DOHH2 (cell line): ENCODE measurements around the gene CHPF.

ENCODE experiments used
- H3F3A ChIP-seq: fragments of 200-600 bp; sonication (generic), shearing (Covaris generic); 2 replicates; pipeline ENCODE4 v1.6.0; 2016; ENCODE audit warnings: antibody characterized with exemption, mild to moderate bottlenecking; ENCODE audit not compliant: control insufficient read depth, insufficient read depth
- H3K27ac ChIP-seq: fragments of 200-600 bp; sonication (generic); 2 replicates; pipeline ENCODE4 v1.5.1; 2014; ENCODE audit warnings: low read depth, mild to moderate bottlenecking, low read length, moderate library complexity
- H3K27me3 ChIP-seq: fragments of 200-600 bp; sonication (generic); 2 replicates; pipeline ENCODE4 v1.6.1; 2014; ENCODE audit warnings: mild to moderate bottlenecking, low read length, mixed read lengths; ENCODE audit not compliant: control insufficient read depth
- H3K36me3 ChIP-seq: fragments of 200-600 bp; sonication (generic); 2 replicates; pipeline ENCODE4 v1.6.1; 2014; ENCODE audit warnings: mild to moderate bottlenecking, low read length, moderate library complexity, mixed read lengths; ENCODE audit not compliant: control insufficient read depth
- H3K4me1 ChIP-seq: fragments of 200-600 bp; sonication (generic); 2 replicates; pipeline ENCODE4 v1.6.1; 2014; ENCODE audit warnings: mild to moderate bottlenecking, low read length, mixed read lengths; ENCODE audit not compliant: control insufficient read depth
- H3K4me2 ChIP-seq: fragments of 200-600 bp; sonication (generic); 2 replicates; pipeline ENCODE4 v1.6.0; 2014; ENCODE audit warnings: mild to moderate bottlenecking, low read length, moderate library complexity
- H3K4me3 ChIP-seq: fragments of 200-600 bp; sonication (generic); 2 replicates; pipeline ENCODE4 v1.5.1; 2014; ENCODE audit warnings: mild to moderate bottlenecking, low read length, mixed read lengths
- H3K79me2 ChIP-seq: fragments of 200-600 bp; sonication (generic); 2 replicates; pipeline ENCODE4 v1.6.1; 2014; ENCODE audit warnings: mild to moderate bottlenecking, low read length, mixed read lengths; ENCODE audit not compliant: control insufficient read depth
- H3K9me2 ChIP-seq: fragments of 200-600 bp; sonication (generic); replicated peaks from 2 replicates; pipeline ENCODE4 v1.6.1; 2014; ENCODE audit warnings: mild to moderate bottlenecking, low read length, mixed read lengths; ENCODE audit not compliant: control insufficient read depth
- H3K9me3 ChIP-seq: fragments of 200-600 bp; sonication (generic); 2 replicates; pipeline ENCODE4 v1.6.1; 2014; ENCODE audit warnings: antibody characterized with exemption, low read length, mixed read lengths; ENCODE audit not compliant: control insufficient read depth, insufficient read depth
- H4K20me1 ChIP-seq: fragments of 200-600 bp; sonication (generic); 2 replicates; pipeline ENCODE4 v1.6.0; 2014; ENCODE audit warnings: low read depth, mild to moderate bottlenecking, antibody characterized with exemption, low read length, moderate library complexity; ENCODE audit not compliant: control insufficient read depth, insufficient read depth
- EZH2phosphoT487 ChIP-seq: fragments of 200-600 bp; sonication (generic); IDR thresholded peaks from 2 replicates; pipeline ENCODE4 v1.6.1; 2017; ENCODE audit warnings: borderline replicate concordance, mild to moderate bottlenecking, antibody characterized with exemption, low read length, moderate library complexity, mixed read lengths
- TF ChIP-seq, protein P1 (sequence below): fragments of 200-600 bp; sonication (generic); IDR thresholded peaks from one replicate; pipeline ENCODE4 v1.5.1; 2014; ENCODE audit warnings: antibody characterized with exemption, mild to moderate bottlenecking, low read depth, low read length; ENCODE audit not compliant: poor library complexity, severe bottlenecking

CHPF gene

DNA sequence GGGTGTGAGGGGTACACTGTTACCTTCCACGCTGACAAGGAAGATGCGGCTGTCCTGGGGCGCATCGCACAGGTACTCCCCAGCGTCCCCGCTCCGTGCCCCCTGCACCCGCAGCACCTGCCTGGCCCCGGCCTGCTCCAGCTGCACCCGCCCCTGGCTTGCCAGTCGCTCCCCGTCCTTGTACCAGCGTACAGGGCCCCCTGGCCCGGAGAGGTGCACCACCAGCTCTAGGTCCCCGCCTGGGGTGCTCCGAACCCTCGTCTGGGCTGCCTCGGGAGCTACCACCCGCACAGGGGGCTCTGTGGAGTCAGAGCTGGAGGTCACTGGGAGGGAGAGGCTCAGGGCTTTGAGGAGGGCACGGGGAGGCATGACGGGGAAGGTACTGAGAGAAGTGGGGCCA, 13.7 kb upstream of the CHPF start:
- Histone ChIP-seq H3K36me3 (no peaks in the 10 kb centered on the region), H3K79me2 (no peaks in the 10 kb centered on the region), H4K20me1 (no peaks in the 10 kb centered on the region), H3K4me1 (no peaks in the 10 kb centered on the region), H3K27me3 (no peaks in the 10 kb centered on the region), H3K27ac (no peak overlapping the region), H3K9me2 (no peaks in the 10 kb centered on the region), H3K9me3 (no peaks in the 10 kb centered on the region), H3F3A (no peaks in the 10 kb centered on the region), H3K4me3 (no peak overlapping the region), H3K4me2 (no peak overlapping the region)
- no peak for TF ChIP-seq EZH2phosphoT487
- TF ChIP-seq, protein P1, sequence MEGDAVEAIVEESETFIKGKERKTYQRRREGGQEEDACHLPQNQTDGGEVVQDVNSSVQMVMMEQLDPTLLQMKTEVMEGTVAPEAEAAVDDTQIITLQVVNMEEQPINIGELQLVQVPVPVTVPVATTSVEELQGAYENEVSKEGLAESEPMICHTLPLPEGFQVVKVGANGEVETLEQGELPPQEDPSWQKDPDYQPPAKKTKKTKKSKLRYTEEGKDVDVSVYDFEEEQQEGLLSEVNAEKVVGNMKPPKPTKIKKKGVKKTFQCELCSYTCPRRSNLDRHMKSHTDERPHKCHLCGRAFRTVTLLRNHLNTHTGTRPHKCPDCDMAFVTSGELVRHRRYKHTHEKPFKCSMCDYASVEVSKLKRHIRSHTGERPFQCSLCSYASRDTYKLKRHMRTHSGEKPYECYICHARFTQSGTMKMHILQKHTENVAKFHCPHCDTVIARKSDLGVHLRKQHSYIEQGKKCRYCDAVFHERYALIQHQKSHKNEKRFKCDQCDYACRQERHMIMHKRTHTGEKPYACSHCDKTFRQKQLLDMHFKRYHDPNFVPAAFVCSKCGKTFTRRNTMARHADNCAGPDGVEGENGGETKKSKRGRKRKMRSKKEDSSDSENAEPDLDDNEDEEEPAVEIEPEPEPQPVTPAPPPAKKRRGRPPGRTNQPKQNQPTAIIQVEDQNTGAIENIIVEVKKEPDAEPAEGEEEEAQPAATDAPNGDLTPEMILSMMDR, result no peak

GRCh38 chr2:219556413-219556812, 12.8 kb upstream of the CHPF start:
- no peaks in the 10 kb centered on the region for H3K9me2 ChIP-seq

GRCh38 chr2:219555956-219556355, 12.3 kb upstream of the CHPF start:
- no peaks in the 10 kb centered on the region for H3K79me2 ChIP-seq
- H3K4me2 ChIP-seq, result no peak overlapping the region
- H3K27ac ChIP-seq, result no peak overlapping the region
- H3K9me3 ChIP-seq, result no peaks in the 10 kb centered on the region
- H3K36me3 ChIP-seq, result no peaks in the 10 kb centered on the region
- no peaks in the 10 kb centered on the region for H3K4me1 ChIP-seq
- no peaks in the 10 kb centered on the region for H3K27me3 ChIP-seq
- TF ChIP-seq EZH2phosphoT487, result no peak
- TF ChIP-seq, protein P1, result no peak
- no peaks in the 10 kb centered on the region for H3K9me2 ChIP-seq
- H3F3A ChIP-seq, result no peaks in the 10 kb centered on the region
- no peaks in the 10 kb centered on the region for H4K20me1 ChIP-seq
- H3K4me3 ChIP-seq, result no peak overlapping the region

More at GRCh38 chr2:219556413-219556812, 12.8 kb upstream of the CHPF start:
- Histone ChIP-seq H3K27ac (no peak overlapping the region), H3F3A (no peaks in the 10 kb centered on the region), H3K27me3 (no peaks in the 10 kb centered on the region), H3K36me3 (no peaks in the 10 kb centered on the region), H3K4me2 (no peak overlapping the region), H3K4me3 (no peak overlapping the region), H3K9me3 (no peaks in the 10 kb centered on the region), H4K20me1 (no peaks in the 10 kb centered on the region), H3K4me1 (no peaks in the 10 kb centered on the region), H3K79me2 (no peaks in the 10 kb centered on the region)
- no peak for TF ChIP-seq EZH2phosphoT487

- Histone ChIP-seq H3K4me3 (no peak overlapping the region), H3K4me2 (no peak overlapping the region), H3K9me3 (no peaks in the 10 kb centered on the region), H3K36me3 (no peaks in the 10 kb centered on the region), H3K4me1 (no peaks in the 10 kb centered on the region), H3F3A (no peaks in the 10 kb centered on the region), H3K9me2 (no peaks in the 10 kb centered on the region), H3K27ac (no peak overlapping the region), H3K27me3 (no peaks in the 10 kb centered on the region), H3K79me2 (no peaks in the 10 kb centered on the region), H4K20me1 (no peaks in the 10 kb centered on the region)
- TF ChIP-seq EZH2phosphoT487, result no peak
- TF ChIP-seq, protein P1, result no peak
These were observed 10.7 kb upstream of the CHPF start for GRCh38 chr2:219554350-219554749.
